Measurements from ENCODE around the gene MGME1.
"Not testable (repeated sequence)": the region's sequence is repeated elsewhere in the genome, so short reads cannot be mapped to it uniquely, and the experiment has no call there.

The MGME1 gene

DNA sequence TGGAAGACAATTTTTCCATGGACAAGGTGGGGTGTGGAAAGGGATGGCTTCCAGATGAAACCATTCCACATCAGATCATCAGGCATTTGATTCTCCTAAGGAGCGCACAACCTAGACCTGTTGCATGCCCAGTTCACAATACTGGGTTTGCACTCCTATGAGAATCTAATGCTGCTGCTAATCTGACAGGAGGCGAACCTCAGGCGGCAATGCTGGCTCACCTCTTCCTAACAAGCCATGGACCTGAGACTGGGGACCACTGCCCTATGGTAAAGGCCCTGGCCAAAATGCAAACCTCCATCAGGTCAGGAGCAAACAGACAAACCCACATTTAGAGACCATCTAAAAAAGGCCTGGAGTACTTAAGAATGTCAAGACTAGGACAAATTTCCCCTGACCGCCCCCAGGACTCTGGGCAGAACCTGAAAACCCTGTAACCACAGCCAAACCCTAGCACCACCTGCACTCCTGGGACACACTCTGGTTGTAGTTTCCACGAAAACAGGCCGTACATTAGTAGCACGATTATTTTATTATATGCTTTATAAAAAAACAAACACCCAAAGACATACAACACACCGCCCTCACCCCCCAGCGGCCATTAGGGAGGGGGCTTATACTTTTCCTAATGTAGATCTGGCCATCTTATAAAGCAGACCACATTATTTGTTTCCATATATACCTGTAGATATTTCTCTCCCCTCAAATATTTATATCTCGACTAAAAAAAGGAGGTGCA lies 27.6 kb upstream of the MGME1 start:
- DNase-seq: no peak

DNA sequence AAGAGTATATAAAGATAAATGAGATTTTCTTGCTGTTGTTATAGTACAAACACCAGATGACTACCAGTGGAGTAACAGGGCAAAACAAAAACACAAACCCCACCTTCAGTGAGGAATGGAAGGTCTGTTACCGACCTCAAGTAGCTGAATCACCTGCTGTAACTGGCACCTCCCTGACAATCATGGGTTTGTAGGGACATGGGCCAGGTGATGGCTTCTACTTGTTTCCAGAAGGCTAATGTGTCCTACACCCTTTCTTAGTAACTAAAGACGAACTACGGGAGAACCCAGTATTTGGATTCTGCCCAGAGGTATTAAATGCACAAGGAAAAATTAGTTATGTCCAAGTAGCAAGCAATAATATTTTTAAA lies 27.0 kb upstream of the MGME1 start:
- DNase-seq: no peak

DNA sequence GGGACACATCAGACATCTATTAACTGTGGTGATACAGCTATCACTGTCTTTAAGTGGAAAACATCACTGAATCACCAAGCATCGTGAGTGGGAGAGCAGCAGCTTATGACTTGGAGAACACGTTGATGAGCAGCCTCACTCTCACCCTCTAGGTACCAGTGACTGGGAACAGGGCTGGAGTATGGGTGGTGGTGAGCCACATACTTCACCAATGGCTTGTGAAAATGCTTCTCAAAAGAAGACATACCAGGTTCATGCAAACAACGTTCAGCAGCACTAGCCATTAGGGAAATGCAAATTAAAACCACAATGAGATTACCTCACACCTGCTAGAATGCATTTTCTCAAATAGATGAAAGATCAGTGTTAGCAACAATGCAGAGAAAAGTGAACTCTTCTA lies 25.5 kb upstream of the MGME1 start:
- DNase-seq: no peak

- DNase-seq: no peak
Measured at GRCh38 chr20:17944854-17945474, 23.9 kb upstream of the MGME1 start.

- no peak for DNase-seq
Measured at GRCh38 chr20:17946040-17946439, 22.8 kb upstream of the MGME1 start.

- DNase-seq: no peak
Measured at GRCh38 chr20:17946572-17947473, 22.0 kb upstream of the MGME1 start.

- DNase-seq: no peak
Measured at GRCh38 chr20:17947474-17947815, 21.4 kb upstream of the MGME1 start.

GRCh38 chr20:17948442-17948841 lies 20.4 kb upstream of the MGME1 start:
- no peak for DNase-seq

GRCh38 chr20:17949899-17950298 lies 18.9 kb upstream of the MGME1 start:
- DNase-seq: no peak

- no peak for DNase-seq
Measured at GRCh38 chr20:17950670-17951069, 18.1 kb upstream of the MGME1 start.

DNA sequence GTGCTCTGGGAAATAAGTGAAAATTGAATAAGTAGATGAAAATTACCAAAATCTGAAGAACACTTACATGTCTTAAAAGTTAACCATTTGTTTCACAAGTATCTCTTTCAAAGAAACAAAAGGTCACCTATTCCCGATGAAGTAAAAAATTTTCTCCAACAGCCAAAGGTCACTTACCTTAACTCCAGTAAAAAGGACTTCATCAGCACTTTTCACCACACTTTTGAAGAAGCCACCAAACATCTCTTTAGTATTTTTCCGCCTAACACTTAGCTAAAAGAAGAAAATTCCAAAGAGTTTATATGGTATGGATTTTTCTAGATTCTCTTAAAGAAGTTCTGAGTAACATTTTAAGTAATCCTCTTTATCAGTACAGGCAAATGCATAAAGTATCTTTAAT lies 17.5 kb upstream of the MGME1 start:
- no peak for DNase-seq

DNA sequence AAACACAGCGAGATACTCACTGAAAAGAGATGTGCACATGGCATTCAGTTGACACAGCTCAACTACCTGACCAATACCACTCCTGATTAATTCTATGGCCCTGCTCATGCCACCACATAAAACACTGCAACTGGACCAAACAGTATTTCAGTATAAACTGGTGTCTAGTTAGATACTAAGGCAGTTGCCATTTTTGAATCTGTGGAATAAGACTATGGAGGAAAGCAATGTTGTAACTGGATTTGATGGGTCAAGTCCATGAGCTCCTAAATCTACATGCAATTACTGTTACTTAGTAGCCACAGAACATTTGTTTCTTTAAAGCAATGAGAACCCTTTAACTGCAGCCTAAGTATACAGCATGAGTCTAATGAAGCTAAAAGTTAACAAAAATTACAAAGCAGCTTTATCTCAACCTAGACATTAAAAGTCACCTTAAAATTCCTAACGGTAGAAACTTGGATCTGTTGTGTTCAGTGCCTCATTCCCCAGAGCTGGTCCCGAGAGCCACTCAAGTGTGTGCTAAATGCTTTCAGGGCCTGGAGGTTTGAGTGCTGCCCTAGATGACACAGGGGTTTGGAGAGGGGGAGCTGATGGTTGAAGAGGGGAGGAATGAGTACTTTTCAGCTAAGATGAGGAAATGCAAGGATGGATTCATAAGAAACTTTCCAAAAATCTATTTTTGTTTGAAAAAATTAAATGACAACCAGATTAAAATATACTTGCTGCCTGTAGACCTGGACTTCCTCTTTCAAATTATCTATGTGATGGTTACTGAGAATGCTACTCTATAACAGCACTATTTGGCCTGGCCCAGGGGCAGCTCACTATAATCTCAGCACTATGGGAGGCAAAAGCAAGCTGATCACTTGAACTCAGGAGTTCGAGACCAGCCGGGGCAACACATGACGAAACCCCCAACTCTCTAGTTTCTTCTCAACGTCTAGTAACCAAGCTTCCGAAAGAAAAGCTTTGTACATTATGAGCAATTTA lies 15.8 kb upstream of the MGME1 start:
- no peak for DNase-seq

DNA sequence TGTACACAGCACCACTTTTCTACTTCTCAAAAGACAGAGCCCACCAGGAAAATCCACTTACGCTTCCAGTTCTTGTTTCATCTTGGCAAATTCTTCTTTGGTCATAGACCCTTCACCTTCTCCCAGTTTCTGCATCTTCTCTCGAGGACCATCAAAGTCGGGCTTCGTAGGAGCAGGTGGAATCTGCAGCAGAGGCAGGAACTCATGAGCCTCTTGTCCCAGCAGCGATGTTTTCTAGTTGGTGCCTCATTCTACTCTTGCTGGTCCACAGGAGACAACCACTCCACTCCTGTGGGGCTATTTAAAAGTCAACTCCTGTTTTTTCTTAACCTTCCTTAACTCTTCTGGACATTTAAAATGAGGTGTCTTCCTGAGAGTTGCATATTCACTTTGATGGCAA lies 14.9 kb upstream of the MGME1 start:
- no peak for DNase-seq

- no peak for DNase-seq
Measured at GRCh38 chr20:17955302-17955701, 13.5 kb upstream of the MGME1 start.

DNA sequence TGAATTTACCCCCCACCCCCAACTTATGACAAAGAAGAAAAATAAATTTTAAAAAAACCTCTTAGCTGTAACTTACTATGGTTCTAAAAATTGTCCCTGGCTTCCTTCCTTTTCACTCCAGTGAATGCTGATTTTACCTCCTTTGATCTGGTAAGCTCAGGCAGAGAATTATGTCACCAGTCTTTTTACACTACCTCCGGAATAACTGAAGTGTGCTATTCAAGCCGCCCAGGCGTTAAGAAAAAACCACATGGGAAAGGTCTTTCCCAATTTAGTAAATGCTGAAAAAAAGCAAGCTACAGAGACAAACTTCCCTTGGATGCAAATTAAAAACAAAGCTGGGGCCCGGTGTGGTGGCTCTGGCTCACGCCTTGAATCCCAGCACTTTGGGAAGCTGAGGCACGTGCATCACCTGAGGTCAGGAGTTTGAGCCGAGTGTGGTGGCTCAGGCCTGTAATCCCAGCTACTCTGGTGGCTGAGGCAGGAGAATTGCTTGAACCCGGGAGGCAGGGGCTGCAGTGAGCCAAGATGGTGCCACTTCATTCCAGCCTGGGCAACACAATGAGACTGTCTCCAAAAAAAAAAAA lies 12.6 kb upstream of the MGME1 start:
- DNase-seq: no peak

GRCh38 chr20:17957505-17958363 lies 11.1 kb upstream of the MGME1 start:
- DNase-seq: no peak

DNA sequence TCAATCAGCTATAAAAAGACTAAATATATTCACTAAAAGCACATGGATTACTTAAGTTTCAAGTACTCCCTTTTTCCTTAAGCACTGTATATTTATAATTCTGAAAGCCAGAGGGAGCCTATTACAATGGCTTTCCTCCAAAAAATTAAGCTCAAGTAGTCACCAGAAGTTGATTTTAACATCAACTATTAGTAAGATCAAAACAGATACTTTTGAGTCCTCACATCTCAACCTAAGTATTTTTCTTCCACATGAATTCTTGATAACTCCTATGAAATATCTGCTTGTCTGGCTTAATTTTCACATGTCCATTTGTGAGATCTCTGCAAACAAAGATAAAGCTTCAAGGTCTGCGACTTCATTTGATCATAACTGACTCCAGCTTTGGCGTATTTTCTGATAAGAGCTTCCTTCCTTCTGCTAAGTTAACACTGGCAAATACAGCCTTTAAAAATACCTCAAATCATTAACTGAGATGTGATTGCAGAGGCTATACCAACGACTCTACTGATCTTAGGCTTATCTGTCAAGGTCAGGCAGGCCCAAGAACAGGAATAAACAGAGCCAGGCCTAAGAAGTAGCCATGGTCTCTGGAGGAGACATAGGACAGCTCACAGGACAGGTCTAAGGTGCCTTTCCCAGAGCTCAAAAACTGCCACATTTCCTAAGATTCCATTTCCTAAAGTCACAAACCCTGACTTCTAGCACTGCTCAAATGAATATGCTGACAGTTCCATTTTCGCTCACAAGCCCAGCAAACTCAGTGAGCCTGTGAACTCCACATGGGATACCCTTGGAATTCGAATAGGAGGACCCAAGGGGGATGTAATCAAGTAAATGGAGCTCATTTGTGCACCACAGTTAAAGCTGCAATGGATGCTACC lies 10.2 kb upstream of the MGME1 start:
- DNase-seq: no peak

DNA sequence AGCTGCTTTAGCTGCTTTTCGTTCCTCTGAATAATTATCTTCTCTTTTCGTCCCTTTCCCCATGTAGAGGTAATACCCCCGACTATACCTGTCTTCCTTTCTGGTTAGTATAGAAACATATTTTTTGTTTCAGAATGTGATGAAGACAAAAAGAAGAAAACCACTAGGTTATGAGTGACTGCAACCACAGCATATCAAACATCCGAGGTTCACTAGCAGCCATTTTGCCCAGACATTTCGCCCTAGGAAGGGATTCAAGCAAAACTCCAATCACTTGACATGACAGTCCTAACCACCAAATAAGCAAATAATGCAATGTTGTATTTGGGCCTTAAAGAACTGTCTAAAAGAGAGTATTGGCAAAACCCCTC lies 9.6 kb upstream of the MGME1 start:
- no peak for DNase-seq

DNA sequence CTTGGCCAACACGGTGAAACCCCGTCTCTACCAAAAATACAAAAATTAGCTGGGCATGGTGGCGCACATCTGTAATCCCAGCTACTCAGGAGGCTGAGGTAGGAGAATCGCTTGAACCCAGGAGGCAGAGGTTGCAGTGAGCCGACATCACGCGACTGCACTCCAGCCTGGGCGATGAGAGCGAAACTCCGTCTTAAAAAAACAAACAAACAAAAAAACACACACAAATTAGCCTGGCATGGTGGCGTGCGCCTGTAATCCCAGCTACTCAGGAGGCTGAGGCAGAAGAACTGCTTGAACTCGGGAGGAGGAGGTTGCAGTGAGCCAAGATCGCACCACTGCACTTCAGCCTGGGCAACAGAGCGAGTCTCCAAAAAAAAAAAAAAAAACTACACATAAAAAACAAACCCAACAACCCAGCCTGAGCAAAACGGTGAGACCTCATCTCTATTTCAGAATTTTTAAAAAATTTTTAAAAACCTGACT lies 8.4 kb upstream of the MGME1 start:
- not testable (repeated sequence) for DNase-seq

Data from hippocampal formation (tissue), 2 donors.